SU-DHL-6 (cell line): Measurements from ENCODE around the gene ERC1.

Experiments used
- H2AFZ ChIP-seq: fragments of 200-600 bp; sonication (generic); 2 replicates; pipeline ENCODE4 v1.6.1; 2014; ENCODE audit warnings: low read depth, mild to moderate bottlenecking, moderate library complexity, mixed read lengths, antibody characterized with exemption, low read length; ENCODE audit not compliant: severe bottlenecking
- H3F3A ChIP-seq: fragments of 200-600 bp; shearing (Covaris generic); 2 replicates; pipeline ENCODE4 v1.6.0; 2016; ENCODE audit warnings: antibody characterized with exemption, mild to moderate bottlenecking; ENCODE audit not compliant: insufficient read depth
- H3K27ac ChIP-seq: fragments of 200-600 bp; sonication (generic); 2 replicates; pipeline ENCODE4 v1.5.1; 2016; ENCODE audit warnings: low read depth, mild to moderate bottlenecking, low read length, moderate library complexity, mixed read lengths
- H3K27me3 ChIP-seq: fragments of 200-600 bp; sonication (generic), shearing (Covaris generic); 2 replicates; pipeline ENCODE4 v1.6.0; 2014; ENCODE audit warnings: mild to moderate bottlenecking, low read length
- H3K36me3 ChIP-seq: fragments of 200-600 bp; sonication (generic); 2 replicates; pipeline ENCODE4 v1.6.1; 2014; ENCODE audit warnings: mild to moderate bottlenecking, low read length, mixed read lengths
- H3K4me2 ChIP-seq: fragments of 300-600, 200-600 bp; shearing (Covaris generic), sonication (generic); 2 replicates; pipeline ENCODE4 v1.6.0; 2014; ENCODE audit warnings: low read length, low read depth, mild to moderate bottlenecking; ENCODE audit not compliant: poor library complexity, severe bottlenecking
- H3K4me3 ChIP-seq: fragments of 200-600 bp; sonication (generic); 2 replicates; pipeline ENCODE4 v1.5.1; 2014; ENCODE audit warnings: antibody characterized with exemption, low read length, mild to moderate bottlenecking, mixed read lengths; ENCODE audit not compliant: insufficient read depth, poor library complexity, severe bottlenecking
- H3K79me2 ChIP-seq: fragments of 200-600 bp; sonication (generic); 2 replicates; pipeline ENCODE4 v1.6.1; 2014; ENCODE audit warnings: mild to moderate bottlenecking, low read length, moderate library complexity; ENCODE audit not compliant: insufficient read depth
- H3K9ac ChIP-seq: fragments of 200-600 bp; sonication (generic); 2 replicates; pipeline ENCODE4 v1.7.0; 2014; ENCODE audit warnings: mild to moderate bottlenecking, low read length
- H3K9me2 ChIP-seq: fragments of 200-600 bp; sonication (generic); replicated peaks from 2 replicates; pipeline ENCODE4 v1.6.1; 2014; ENCODE audit warnings: low read length; ENCODE audit not compliant: insufficient read depth
- H3K9me3 ChIP-seq: fragments of 200-600 bp; sonication (generic); 2 replicates; pipeline ENCODE4 v1.6.1; 2014; ENCODE audit warnings: low read length, mixed read lengths; ENCODE audit not compliant: insufficient read depth
- H4K20me1 ChIP-seq: fragments of 200-600 bp; sonication (generic); 2 replicates; pipeline ENCODE4 v1.6.1; 2014; ENCODE audit warnings: low read depth, mild to moderate bottlenecking, antibody characterized with exemption, low read length, moderate library complexity, mixed read lengths
- CTCF ChIP-seq: fragments of 200-600 bp; sonication (generic); IDR thresholded peaks from one replicate; pipeline ENCODE4 v1.5.1; 2017; ENCODE audit warnings: antibody characterized with exemption, mild to moderate bottlenecking, low read length, moderate library complexity; ENCODE audit not compliant: insufficient read depth, poor library complexity, severe bottlenecking
- EZH2phosphoT487 ChIP-seq: fragments of 200-600 bp; sonication (generic), shearing (Covaris generic); conservative IDR thresholded peaks from 2 replicates; pipeline ENCODE4 v1.6.1; 2018; ENCODE audit warnings: mild to moderate bottlenecking, antibody characterized with exemption, low read length, moderate library complexity, mixed read lengths

Gene ERC1

DNA sequence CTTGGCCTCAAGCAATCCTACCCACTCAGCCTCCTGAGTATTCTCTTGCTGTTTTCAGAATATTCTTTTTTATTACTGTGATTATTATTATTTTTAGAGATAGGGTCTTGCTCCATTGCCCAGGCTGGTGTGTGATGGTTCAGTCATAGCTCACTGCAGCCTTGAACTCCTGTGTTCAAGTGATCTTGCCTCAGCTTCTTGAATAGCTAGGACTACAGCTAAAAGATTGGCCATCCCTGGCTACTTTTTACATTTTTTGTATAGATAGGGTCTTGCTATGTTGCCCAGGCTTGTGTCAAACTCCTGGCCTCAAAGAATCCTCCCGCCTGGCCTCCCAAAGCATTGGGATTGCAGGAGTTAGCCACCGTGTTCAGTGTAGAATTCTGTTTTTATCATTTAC, 73.3 kb downstream of the ERC1 start:
- H3K9ac ChIP-seq = no peak overlapping the region
- H2AFZ ChIP-seq = no peak overlapping the region
- H3K9me3 ChIP-seq = peaks cover 13% of the 10 kb centered on the region; the same call in 1 of the 2 replicates
- no peaks in the 10 kb centered on the region; the same call in 1 of the 2 replicates for H3K36me3 ChIP-seq
- TF ChIP-seq EZH2phosphoT487 (no peak), CTCF (no peak)
- H3K27me3 ChIP-seq = no peaks in the 10 kb centered on the region
- no peak overlapping the region for H3K27ac ChIP-seq
- H3K4me2 ChIP-seq = no peak overlapping the region
- H3K9me2 ChIP-seq = no peaks in the 10 kb centered on the region
- no peaks in the 10 kb centered on the region for H3K79me2 ChIP-seq
- H3F3A ChIP-seq = no peaks in the 10 kb centered on the region
- no peaks in the 10 kb centered on the region for H4K20me1 ChIP-seq
- H3K4me3 ChIP-seq = no peak overlapping the region

DNA sequence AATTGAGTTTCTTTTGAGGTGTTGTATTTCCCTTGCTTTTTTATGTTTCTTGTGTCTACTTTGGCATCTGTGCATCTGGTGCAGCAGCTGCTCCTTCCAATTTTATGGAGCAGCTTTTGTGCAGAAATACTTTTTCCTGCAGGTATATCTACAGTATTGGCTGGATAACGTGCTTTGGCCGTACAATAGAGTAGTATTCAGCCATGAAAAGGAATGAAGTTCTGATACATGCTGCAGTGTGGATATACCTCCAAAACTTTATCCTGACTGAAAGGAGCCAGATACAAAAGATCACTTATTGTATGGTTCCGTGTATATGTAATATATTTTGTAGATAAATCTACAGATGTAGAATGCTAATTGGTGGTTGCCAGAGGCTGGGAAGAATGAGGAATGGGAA, 74.6 kb downstream of the ERC1 start:
- Histone ChIP-seq H3K9me2 (no peaks in the 10 kb centered on the region), H3K4me2 (no peak overlapping the region), H2AFZ (no peak overlapping the region), H3K27me3 (no peaks in the 10 kb centered on the region), H3K27ac (no peak overlapping the region), H4K20me1 (0 out of 2 replicates have a peak, but pooled peaks cover 6% of the 10 kb centered on the region), H3K9ac (no peak overlapping the region), H3K9me3 (peaks cover 13% of the 10 kb centered on the region; the same call in 1 of the 2 replicates), H3F3A (no peaks in the 10 kb centered on the region), H3K4me3 (no peak overlapping the region), H3K36me3 (no peaks in the 10 kb centered on the region), H3K79me2 (no peaks in the 10 kb centered on the region)
- TF ChIP-seq EZH2phosphoT487 (no peak), CTCF (no peak)

DNA sequence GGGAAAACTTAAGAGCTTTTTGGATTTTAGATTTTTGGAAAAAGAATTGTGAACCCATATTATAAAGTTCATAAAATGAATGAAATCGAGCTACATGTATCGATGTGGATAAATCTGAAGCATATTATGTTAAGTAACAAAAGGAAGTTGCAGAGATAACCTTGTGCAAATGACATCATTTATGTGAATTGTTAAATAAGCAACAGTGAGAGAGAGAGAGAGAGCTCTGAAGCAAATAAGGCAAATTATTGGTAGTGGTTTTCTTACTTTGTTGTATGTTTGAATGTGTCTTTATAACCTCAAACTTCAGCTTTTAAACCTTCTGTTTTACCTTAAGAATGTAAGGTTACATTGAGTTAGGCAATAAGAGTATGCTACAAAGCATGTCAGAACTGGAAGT, 78.8 kb downstream of the ERC1 start:
- H3K27ac ChIP-seq = no peak overlapping the region
- 0 out of 2 replicates have a peak, but pooled peaks cover 6% of the 10 kb centered on the region for H4K20me1 ChIP-seq
- no peaks in the 10 kb centered on the region for H3K9me2 ChIP-seq
- no peak overlapping the region for H2AFZ ChIP-seq
- no peak overlapping the region for H3K9ac ChIP-seq
- no peaks in the 10 kb centered on the region for H3K79me2 ChIP-seq
- no peak overlapping the region for H3K4me2 ChIP-seq
- no peak overlapping the region for H3K4me3 ChIP-seq
- no peaks in the 10 kb centered on the region for H3F3A ChIP-seq
- H3K27me3 ChIP-seq = no peaks in the 10 kb centered on the region
- H3K36me3 ChIP-seq = no peaks in the 10 kb centered on the region
- H3K9me3 ChIP-seq = no peaks in the 10 kb centered on the region
- no peak for TF ChIP-seq CTCF
